ENCODE results near the gene RTP5.

The RTP5 gene

GRCh38 chr2:241857572-241858121, 11.9 kb upstream of the RTP5 start:
- DNase-seq (ENCODE audit: low spot score): no peak

GRCh38 chr2:241858206-241859016, 11.1 kb upstream of the RTP5 start, which contains the start of gene PDCD1:
PDCD1 (minus strand) TSS chr2:241858894; CDS start chr2:241858838, 56 bp downstream.
- no peak for DNase-seq (ENCODE audit: low spot score)

GRCh38 chr2:241859017-241859435, 10.5 kb upstream of the RTP5 start:
- DNase-seq (ENCODE audit: low spot score): no peak

DNA sequence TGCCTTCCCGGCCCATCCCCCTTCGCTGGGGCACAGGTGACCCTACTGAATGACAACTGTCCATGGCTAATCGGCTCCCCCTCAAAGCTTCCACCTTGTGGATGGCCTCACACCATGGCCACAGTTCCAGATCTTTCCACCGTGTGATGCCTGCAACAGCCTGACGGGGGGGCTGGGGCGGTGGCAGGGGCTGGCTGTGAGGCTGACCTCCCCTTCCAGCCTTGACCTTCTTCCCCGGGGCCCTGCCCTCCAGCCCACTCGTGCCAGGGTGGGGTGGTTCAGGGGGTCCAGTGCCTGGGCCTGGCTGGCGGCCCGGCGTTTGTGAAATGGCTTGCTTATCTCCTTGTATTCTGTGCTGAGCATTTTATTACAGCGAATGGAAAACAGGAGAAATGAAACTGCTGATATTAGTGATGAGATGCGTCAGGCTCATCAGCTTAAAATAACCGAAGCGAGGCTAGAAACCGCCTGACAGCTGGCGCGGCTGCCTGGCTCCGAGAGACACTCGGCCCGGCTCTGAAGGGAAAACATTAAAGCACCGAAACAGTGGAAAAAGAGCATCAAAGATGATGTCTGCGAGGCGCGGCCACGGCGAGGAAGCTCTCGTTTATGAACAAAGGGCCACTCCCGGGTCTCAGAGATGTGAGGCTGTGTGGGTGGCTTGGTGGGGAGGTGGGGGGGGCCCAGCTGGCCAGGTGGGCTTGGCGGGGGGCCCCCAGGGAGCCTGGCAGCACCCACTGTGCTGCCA, 9.9 kb upstream of the RTP5 start:
- peak; percentile 75 for DNase-seq (ENCODE audit: low spot score)

- DNase-seq (ENCODE audit: low spot score): no peak
These were observed 9.1 kb upstream of the RTP5 start for GRCh38 chr2:241860184-241861078.

GRCh38 chr2:241861264-241861663, 8.3 kb upstream of the RTP5 start:
- DNase-seq (ENCODE audit: low spot score): no peak

DNA sequence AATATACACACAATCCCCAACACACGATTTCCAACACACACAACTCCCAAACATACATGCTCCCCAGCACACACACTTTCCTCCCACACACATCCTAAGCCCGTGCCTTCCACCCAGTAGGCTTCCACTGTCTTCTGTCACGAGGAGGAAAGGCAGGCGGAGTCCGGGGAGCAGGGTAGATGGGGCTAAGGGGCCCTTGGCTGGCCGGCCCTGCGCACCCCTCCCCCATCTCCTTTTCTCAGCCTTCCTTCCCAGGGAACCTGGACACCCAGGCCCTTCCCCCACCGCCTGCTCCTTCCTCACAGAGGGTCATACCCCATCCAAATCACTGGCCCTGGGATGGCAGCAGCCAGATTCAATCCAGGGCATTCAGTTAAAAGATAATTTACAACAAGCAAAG, 7.4 kb upstream of the RTP5 start:
- no peak for DNase-seq (ENCODE audit: low spot score)

- DNase-seq (ENCODE audit: low spot score): no peak
These were observed 6.6 kb upstream of the RTP5 start for GRCh38 chr2:241862775-241863535.

DNA sequence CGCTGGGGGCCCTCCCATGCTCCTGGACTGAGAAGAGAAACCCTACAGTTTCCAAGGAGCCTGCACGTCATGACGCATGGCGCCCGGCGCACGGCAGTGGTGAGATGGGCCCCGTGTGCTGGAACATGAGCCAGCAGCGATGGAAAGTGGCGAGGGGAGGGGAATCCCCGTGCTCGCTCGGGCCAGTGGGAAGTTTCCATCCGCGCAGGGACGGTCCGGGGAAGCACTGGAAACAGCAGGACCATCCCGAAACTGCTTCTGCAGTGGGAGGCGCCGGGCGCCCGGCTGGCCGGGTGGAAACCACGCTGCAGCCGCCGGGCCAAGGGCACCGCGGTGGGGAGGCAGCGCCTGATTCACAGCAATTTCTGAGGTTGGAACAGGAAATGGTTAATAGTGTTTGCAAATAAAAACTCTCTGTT, 6.0 kb upstream of the RTP5 start:
- DNase-seq (ENCODE audit: low spot score): peak; percentile 58

- DNase-seq (ENCODE audit: low spot score): no peak
These were observed 5.2 kb upstream of the RTP5 start for GRCh38 chr2:241864168-241864849.

DNA sequence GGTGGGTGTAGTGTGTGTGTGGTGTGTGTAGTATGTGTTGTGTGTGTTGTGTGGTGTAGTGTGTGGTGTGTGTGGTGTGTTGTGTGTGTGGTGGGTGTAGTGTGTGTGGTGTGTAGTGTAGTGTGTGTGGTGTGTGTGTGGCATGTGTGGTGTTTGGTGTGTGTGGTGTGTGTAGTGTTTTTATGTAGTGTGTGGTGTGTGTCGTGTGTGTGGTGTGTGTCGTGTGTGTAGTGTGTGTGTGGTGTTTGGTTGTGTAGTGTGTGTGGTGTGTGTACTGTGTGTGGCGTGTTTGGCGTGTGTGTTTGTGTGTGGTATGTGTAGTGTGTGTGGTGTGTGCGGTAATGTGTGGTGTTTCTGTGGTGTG, 4.7 kb upstream of the RTP5 start:
- no peak for DNase-seq (ENCODE audit: low spot score)

DNA sequence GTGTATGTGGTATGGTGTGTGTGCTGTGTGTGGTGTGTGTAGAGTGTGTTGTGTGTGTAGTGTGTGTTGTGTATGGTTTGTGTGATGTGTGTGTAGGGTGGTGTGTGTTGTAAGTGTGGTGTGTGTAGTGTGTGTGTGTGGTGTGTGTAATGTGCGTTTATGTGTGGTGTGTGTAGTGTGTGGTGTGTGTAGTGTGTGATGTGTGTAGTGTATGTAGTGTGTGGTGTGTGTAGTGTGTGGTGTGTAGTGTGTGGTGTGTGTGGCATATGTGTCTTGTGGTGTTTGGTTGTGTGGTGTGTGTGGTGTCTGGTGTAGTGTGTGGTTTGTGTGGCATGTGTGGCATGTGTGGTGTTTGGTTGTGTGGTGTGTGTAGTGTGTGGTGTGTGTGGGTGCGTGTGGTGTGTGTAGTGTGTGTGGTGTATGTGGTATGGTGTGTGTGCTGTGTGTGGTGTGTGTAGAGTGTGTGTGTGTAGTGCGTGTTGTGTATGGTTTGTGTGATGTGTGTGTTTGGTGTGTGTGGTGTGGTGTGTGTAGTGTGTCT, 4.0 kb upstream of the RTP5 start:
- DNase-seq (ENCODE audit: low spot score): no peak

- DNase-seq (ENCODE audit: low spot score): peak; percentile 46
These were observed 3.4 kb upstream of the RTP5 start for GRCh38 chr2:241865957-241866789.

GRCh38 chr2:241866790-241867645, 2.5 kb upstream of the RTP5 start:
- no peak for DNase-seq (ENCODE audit: low spot score)

- no peak for DNase-seq (ENCODE audit: low spot score)
These were observed 1.6 kb upstream of the RTP5 start for GRCh38 chr2:241867776-241868420.

DNA sequence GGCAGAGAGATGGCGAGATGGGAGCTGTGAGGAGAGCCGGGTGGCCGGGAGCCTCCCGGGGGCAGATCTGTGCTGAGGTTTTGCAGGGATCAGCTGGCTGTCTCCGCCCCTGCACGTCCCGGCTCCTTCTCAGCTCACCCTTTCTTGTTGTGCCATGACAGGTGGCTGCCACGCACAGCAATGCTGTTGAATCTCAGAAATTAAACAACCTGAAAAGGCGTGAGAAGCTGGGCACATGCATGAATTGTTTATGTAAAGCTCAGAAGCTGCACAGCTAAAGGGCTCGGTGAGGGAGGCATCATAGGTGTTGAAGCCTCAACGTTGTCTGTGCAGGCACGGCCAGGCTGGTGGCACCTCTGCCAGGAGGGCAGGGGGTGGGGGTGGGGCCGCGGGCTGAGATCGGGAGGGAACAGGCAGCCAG, 858 bp upstream of the RTP5 start:
- DNase-seq (ENCODE audit: low spot score): no peak

DNA sequence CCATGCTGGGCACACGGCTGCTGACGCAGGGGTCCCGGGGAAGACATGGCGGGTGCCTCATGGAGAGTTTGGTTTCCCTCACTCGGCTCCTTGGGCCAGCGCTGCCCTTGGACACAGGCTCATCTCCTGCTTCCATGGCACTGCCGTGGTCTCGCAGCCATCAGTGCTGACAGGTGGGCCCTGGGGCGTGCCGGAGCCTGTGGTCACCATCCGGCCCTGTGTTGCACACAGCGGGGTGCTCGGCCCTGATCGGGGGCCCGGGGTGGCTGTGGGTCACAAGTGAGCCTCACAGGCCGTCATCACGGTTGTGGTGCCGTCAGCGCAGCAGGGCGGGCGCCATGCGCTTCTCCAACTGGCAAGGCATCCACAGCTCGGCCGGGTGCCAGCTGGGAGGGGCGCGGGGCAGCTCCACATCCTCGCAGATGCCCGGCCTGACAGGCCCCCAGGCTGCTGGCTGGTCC, 582 bp downstream of the RTP5 start:
- DNase-seq (ENCODE audit: low spot score): no peak
